Adrenal gland (tissue), 5 donors: ENCODE data around the gene COL6A2.

Source experiments
- CTCF ChIP-seq, 6 experiments: fragments of 450-650 bp in 4 of 6; fragments of 200-600 bp in 2 of 6; sonication (generic) in 1 of 6; IDR thresholded peaks; 1 replicate in 5 of 6; 2 replicates in 1 of 6; pipeline versions ENCODE4 v1.5.1 to v1.8.0; 2016 to 2021; ENCODE audit warnings: antibody characterized with exemption in 6 of 6, mild to moderate bottlenecking in 2 of 6, moderate library complexity in 1 of 6
- POLR2A ChIP-seq, 2 donors: fragments of 450-650 bp; IDR thresholded peaks; one replicate each; pipeline ENCODE4 v1.6.1; 2017; ENCODE audit warnings: antibody characterized with exemption in 2 of 2, mild to moderate bottlenecking in 2 of 2, moderate library complexity in 1 of 2
- donor health status: DM: no; HTN: no; CAD: no.

DNA sequence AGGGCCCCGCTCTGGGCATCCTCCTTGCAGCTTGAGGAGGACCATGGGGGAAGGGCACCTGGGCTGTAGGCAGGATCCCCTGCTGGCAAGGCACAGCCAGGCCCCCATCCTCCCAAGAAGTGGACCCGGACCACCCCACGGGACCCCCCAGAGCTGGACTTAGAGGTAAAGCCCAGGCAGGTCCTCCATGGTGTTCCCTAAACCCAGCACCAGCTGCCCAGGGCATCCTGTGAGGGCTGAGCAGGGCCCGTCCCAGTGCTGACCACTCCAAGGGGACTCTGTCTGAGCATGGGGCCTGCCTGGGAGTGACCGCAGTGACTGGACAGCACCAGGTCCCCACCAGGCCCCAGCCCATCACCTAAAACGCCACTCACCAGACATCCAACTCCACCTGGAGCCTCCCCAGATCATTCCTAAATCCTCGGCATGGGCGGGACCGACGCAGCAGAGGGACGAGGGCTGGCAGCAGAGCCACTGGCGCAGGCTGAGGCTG lies 21.3 kb downstream of the COL6A2 start:
- no peak for TF ChIP-seq POLR2A (IDR thresholded peaks at IDR 0.05)
- TF ChIP-seq CTCF (IDR thresholded peaks at IDR 0.05), result no peak
